Measurements from ENCODE around the gene PPOX.

Gene PPOX

GRCh38 chr1:161206411-161207140 is 40.4 kb downstream of the PPOX start:
- Histone ChIP-seq H3K4me1 (ENCODE audit: control insufficient read depth in 1 of 2, insufficient read depth in 1 of 2, low read depth in 1 of 2, low read length in 1 of 2) (peaks cover 22 to 26% of the 10 kb centered on the region in 2 experiments), H3K4me3 (ENCODE audit: low read depth in 1 of 2, low read length in 1 of 2) (no peak overlapping the region), H3K27me3 (no peaks in the 10 kb centered on the region), H3K9me3 (no peaks in the 10 kb centered on the region), H3K27ac (no peak overlapping the region), H3K36me3 (peaks cover 55% of the 10 kb centered on the region)
- TF ChIP-seq CTCF (IDR thresholded peaks at IDR 0.05), result no peak

GRCh38 chr1:161207173-161207572 is 40.9 kb downstream of the PPOX start:
- peaks cover 56% of the 10 kb centered on the region for H3K36me3 ChIP-seq
- H3K27me3 ChIP-seq, result no peaks in the 10 kb centered on the region
- no peak for TF ChIP-seq CTCF (IDR thresholded peaks at IDR 0.05)
- H3K27ac ChIP-seq, result no peak overlapping the region
- H3K4me3 ChIP-seq (ENCODE audit: low read depth in 1 of 2, low read length in 1 of 2), result no peak overlapping the region
- no peaks in the 10 kb centered on the region for H3K9me3 ChIP-seq
- peaks cover 18 to 22% of the 10 kb centered on the region in 2 experiments for H3K4me1 ChIP-seq (ENCODE audit: control insufficient read depth in 1 of 2, insufficient read depth in 1 of 2, low read depth in 1 of 2, low read length in 1 of 2)

- Histone ChIP-seq H3K27ac (peak overlapping the region; percentile 65), H3K4me1 (ENCODE audit: control insufficient read depth in 1 of 2, insufficient read depth in 1 of 2, low read depth in 1 of 2, low read length in 1 of 2) (peaks cover 31 to 33% of the 10 kb centered on the region in 2 experiments), H3K27me3 (no peaks in the 10 kb centered on the region), H3K4me3 (ENCODE audit: low read depth in 1 of 2, low read length in 1 of 2) (no peak overlapping the region), H3K9me3 (no peaks in the 10 kb centered on the region), H3K36me3 (peaks cover 55% of the 10 kb centered on the region)
- TF ChIP-seq CTCF (IDR thresholded peaks at IDR 0.05), result peak; percentile 97
Measured at GRCh38 chr1:161209790-161210409, 43.7 kb downstream of the PPOX start.

- peaks cover 40% of the 10 kb centered on the region for H3K36me3 ChIP-seq
- peak overlapping the region; percentile 92 for H3K27ac ChIP-seq
- no peaks in the 10 kb centered on the region for H3K9me3 ChIP-seq
- H3K27me3 ChIP-seq, result no peaks in the 10 kb centered on the region
- no peak for TF ChIP-seq CTCF (IDR thresholded peaks at IDR 0.05)
- H3K4me3 ChIP-seq (ENCODE audit: low read depth in 1 of 2, low read length in 1 of 2), result peak overlapping the region; percentile 64 to 87
- H3K4me1 ChIP-seq (ENCODE audit: control insufficient read depth in 1 of 2, insufficient read depth in 1 of 2, low read depth in 1 of 2, low read length in 1 of 2), result peaks cover 64 to 69% of the 10 kb centered on the region in 2 experiments
Measured at GRCh38 chr1:161214369-161214768, 48.1 kb downstream of the PPOX start.

GRCh38 chr1:161215076-161215475 is 48.9 kb downstream of the PPOX start, which contains the start of gene FCER1G:
TSS of gene FCER1G (plus strand) at chr1:161215295. CDS start at chr1:161215322, 27 bp downstream.
- peaks cover 60 to 69% of the 10 kb centered on the region in 2 experiments for H3K4me1 ChIP-seq (ENCODE audit: control insufficient read depth in 1 of 2, insufficient read depth in 1 of 2, low read depth in 1 of 2, low read length in 1 of 2)
- H3K27me3 ChIP-seq, result no peaks in the 10 kb centered on the region
- peak within 1 kb of the TSS; percentile 92 for H3K27ac ChIP-seq
- peak within 1 kb of the TSS; percentile 64 to 87 for H3K4me3 ChIP-seq (ENCODE audit: low read depth in 1 of 2, low read length in 1 of 2)
- H3K36me3 ChIP-seq, result peaks cover 40% of the 10 kb centered on the region
- no peak for TF ChIP-seq CTCF (IDR thresholded peaks at IDR 0.05)
- H3K9me3 ChIP-seq, result no peaks in the 10 kb centered on the region

All from neutrophil (primary cell).